HEK293T (cell line): ENCODE measurements around the gene LZTS3.

Source experiments
- ARNT ChIP-seq: fragments of 450-650 bp; IDR thresholded peaks from 2 replicates; pipeline ENCODE4 v1.6.1; 2017; ENCODE audit warnings: mild to moderate bottlenecking
- NFRKB ChIP-seq: fragments of 450-650 bp; IDR thresholded peaks from 2 replicates; pipeline ENCODE4 v1.6.1; 2016; ENCODE audit warnings: mild to moderate bottlenecking, moderate library complexity

DNA sequence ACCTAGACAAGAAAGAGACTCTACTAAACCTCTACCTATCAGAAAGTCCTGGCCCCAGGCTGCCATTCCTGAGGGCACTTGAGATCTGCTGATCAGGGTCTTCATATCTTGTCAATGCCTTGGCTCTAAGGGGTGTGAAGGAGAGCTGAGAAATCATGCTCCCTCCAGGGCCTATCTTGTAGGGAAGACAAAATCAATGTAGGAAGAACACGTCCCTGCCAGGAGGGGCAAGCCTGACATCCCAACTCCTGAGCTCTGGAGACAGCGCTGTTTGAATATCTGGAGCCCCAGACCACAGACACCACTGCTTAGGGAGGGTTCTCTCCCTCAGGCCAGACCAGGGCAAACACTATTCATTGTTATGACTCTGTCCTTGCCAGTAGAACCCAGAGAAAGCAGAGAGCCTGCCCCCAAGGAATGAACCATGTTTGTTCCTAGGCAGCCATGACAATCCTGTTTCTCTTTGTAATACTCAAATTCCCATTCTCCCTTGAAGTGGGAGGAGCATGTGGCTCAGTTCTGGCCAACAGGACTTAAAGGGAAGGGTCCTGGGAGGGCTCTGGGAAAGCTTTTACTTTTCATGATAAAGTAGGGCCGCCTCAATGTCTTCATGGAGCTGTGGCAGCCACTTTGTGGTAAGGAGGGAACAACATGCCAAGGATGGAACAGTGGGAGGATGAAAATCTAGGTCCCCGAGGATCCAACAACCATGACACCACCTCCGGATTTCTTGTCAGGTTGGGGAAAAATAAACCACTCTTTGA is 11.9 kb downstream of the LZTS3 start:
- TF ChIP-seq NFRKB, result no peak
- no peak for TF ChIP-seq ARNT
